Smooth muscle cell (in vitro differentiated cells): ENCODE results near the gene SPATC1L. TPM values are rescaled to one million over a fixed set of nuclear protein-coding genes. Genes with fewer than 3 reads are reported as not detected.
"Not testable (repeated sequence)": the region's sequence is repeated elsewhere in the genome, so short reads cannot be mapped to it uniquely, and the experiment has no call there.

ENCODE experiments used
- DNase-seq: peaks from one replicate; lab custom pipeline; 2025; ENCODE audit not compliant: unreplicated experiment; lab: John Stamatoyannopoulos, UW
- H2AFZ ChIP-seq: fragments of 200-600 bp; sonication (generic); 2 replicates; pipeline ENCODE4 v1.6.0; 2016; ENCODE audit warnings: antibody characterized with exemption, low read depth, mild to moderate bottlenecking
- H3F3A ChIP-seq: fragments of 200-600 bp; sonication (generic); 2 replicates; pipeline ENCODE4 v1.6.0; 2017; ENCODE audit warnings: antibody characterized with exemption, low read depth
- H3K27ac ChIP-seq: fragments of 200-600 bp; sonication (generic); 2 replicates; pipeline ENCODE4 v1.5.1; 2016; ENCODE audit warnings: low read depth, mild to moderate bottlenecking
- H3K27me3 ChIP-seq: fragments of 200-600 bp; sonication (generic); 2 replicates; pipeline ENCODE4 v1.6.1; 2016; ENCODE audit warnings: low read depth, mild to moderate bottlenecking
- H3K36me3 ChIP-seq: fragments of 200-600 bp; sonication (generic); 2 replicates; pipeline ENCODE4 v1.5.1; 2016; ENCODE audit warnings: low read depth
- H3K4me1 ChIP-seq: fragments of 200-600 bp; sonication (generic); 2 replicates; pipeline ENCODE4 v1.5.1; 2016; ENCODE audit warnings: low read depth
- H3K4me2 ChIP-seq: fragments of 200-600 bp; sonication (generic); 2 replicates; pipeline ENCODE4 v1.6.0; 2016; ENCODE audit warnings: mild to moderate bottlenecking
- H3K4me3 ChIP-seq: fragments of 200-600 bp; sonication (generic); 2 replicates; pipeline ENCODE4 v1.5.1; 2016; ENCODE audit warnings: mild to moderate bottlenecking
- H3K79me2 ChIP-seq: fragments of 200-600 bp; sonication (generic); 2 replicates; pipeline ENCODE4 v1.6.0; 2016; ENCODE audit warnings: low read depth, mild to moderate bottlenecking
- H3K9ac ChIP-seq: fragments of 200-600 bp; sonication (generic); 2 replicates; pipeline ENCODE4 v1.6.0; 2016; ENCODE audit warnings: low read depth
- H3K9me3 ChIP-seq: fragments of 200-600 bp; sonication (generic); replicated peaks from 2 replicates; pipeline ENCODE4 v1.5.1; 2016; ENCODE audit warnings: low read depth
- H4K20me1 ChIP-seq: fragments of 200-600 bp; sonication (generic); 2 replicates; pipeline ENCODE4 v1.6.0; 2016; ENCODE audit warnings: low read depth
- CTCF ChIP-seq: fragments of 200-600 bp; sonication (generic); IDR thresholded peaks from 2 replicates; pipeline ENCODE4 v1.5.1; 2017; ENCODE audit warnings: borderline replicate concordance, mild to moderate bottlenecking, antibody characterized with exemption; ENCODE audit not compliant: insufficient read depth, poor library complexity, severe bottlenecking
- WGBS: methylation state at CpG from one replicate; pipeline ENCODE4 v1.1.7; 2016; ENCODE audit warnings: low lambda C conversion rate; 5-methylcytosine and 5-hydroxymethylcytosine counted together
- polyA plus RNA-seq: library from polyadenylated mRNA; unstranded; fragments of >200 nt; fragmentation: Nextera tagmentation; extraction: Ambion mirVana; gene quantifications from 2 replicates; pipeline ENCODE4 v1.2.1, GENCODE V29; 2016
- total RNA-seq: library from RNA; depleted of rRNA; stranded (reverse); fragments of >200 nt; gene quantifications from 2 replicates; pipeline ENCODE4 v1.2.3, GENCODE V29; 2014

Gene SPATC1L
- total and polyA plus RNA-seq, 2 experiments from 2014 or later: 6.4 to 36.5 TPM

DNA sequence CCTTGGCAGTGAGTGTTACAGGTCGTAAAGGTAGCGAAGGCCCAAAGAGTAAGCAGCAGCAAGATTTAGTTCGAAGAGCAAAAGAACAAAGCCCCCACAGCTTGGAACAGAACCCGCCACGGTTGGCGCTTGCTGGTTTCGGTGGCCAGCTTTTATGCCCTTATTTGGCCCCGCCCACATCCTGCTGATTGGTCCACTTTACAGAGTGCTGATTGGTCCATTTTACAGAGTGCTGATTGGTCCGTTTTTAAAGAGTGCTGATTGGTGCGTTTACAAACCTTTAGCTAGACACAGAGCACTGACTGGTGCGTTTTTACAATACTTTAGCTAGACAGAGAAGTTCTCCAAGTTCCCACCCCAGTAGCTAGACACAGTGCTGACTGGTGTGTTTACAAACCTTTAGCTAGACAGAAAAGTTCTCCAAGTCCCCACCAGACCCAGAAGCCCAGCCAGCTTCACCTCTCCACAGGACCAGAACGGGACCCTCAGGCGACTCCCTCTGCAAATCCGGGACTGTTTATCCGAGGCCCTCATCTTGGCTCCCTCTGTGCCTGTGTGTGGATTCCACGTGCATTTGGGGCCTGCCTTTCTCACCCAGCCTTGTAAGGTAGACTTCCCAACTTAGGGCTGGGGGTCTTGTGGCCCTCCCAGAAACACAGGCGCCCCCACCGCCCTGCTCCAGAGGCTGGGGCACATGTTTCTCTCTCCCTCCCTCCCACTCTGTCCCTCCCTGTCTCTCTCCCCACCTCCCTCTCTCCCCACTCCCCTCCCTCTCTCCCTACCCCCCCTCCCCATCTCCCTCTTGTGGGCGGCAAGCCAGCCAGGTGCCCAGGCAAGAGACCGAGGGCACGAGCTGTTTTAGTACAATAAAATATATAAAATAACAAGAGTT, 41.4 kb downstream of the SPATC1L start:
- peak overlapping the region; percentile 39 for H3K4me3 ChIP-seq
- H3K27ac ChIP-seq: peak overlapping the region; percentile 58
- H3K27me3 ChIP-seq: no peaks in the 10 kb centered on the region
- no peaks in the 10 kb centered on the region for H3K4me1 ChIP-seq
- no peak for TF ChIP-seq CTCF
- no peak overlapping the region for H3K9ac ChIP-seq
- H3K4me2 ChIP-seq: peak overlapping the region; percentile 81
- peaks cover 21% of the 10 kb centered on the region for H4K20me1 ChIP-seq
- H3K9me3 ChIP-seq: no peaks in the 10 kb centered on the region
- H3F3A ChIP-seq: peaks cover 5% of the 10 kb centered on the region
- H3K79me2 ChIP-seq: no peaks in the 10 kb centered on the region
- DNase-seq: no peak
- 72% methylated on average over 18 of the region's 21 CpGs for WGBS
- H3K36me3 ChIP-seq: no peaks in the 10 kb centered on the region
- H2AFZ ChIP-seq: no peak overlapping the region

DNA sequence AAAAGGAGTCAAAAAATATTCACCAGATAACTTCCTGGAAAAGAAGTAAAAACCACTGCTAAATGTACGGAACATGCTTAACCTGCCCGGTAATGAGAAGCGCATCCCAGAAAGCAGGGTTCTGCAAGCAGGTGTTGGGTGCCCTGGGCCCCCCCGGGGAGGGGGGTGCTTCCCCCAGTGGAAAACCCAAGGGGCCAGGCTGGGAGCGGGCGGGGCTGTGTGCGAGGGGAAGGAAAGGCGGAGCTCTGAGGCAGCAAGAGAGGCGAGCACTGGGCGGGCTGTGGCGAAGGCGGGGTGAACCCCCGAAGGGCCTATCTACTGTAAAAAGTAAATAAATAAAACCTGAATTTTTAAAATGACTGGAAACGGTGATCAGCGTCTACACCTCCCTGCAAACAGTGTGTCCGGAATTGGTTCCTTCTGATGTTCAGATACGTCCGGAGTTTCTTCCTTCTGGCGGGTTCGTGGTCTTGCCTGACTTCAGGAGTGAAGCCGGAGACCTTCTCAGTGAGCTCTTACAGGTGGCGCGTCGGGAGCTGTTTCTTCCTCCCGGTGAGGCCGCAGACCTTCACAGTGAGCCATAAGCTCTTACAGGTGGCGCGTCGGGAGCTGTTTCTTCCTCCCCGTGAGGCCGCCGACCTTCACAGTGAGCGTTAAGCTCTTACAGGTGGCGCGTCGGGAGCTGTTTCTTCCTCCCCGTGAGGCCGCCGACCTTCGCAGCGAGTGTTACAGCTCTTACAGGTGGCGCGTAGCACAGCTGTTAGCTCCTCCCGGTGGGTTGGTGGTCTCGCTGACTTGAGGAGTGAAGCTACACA, 42.3 kb downstream of the SPATC1L start:
- Histone ChIP-seq H2AFZ (no peak overlapping the region), H3K4me2 (peak overlapping the region; percentile 81), H3K27me3 (no peaks in the 10 kb centered on the region), H3K36me3 (no peaks in the 10 kb centered on the region), H3K79me2 (no peaks in the 10 kb centered on the region), H3F3A (peaks cover 5% of the 10 kb centered on the region), H4K20me1 (peaks cover 21% of the 10 kb centered on the region), H3K9ac (no peak overlapping the region), H3K4me1 (no peaks in the 10 kb centered on the region), H3K27ac (no peak overlapping the region), H3K4me3 (peak overlapping the region; percentile 39), H3K9me3 (no peaks in the 10 kb centered on the region)
- 54% methylated on average over 43 of the region's 45 CpGs for WGBS
- TF ChIP-seq CTCF: no peak
- DNase-seq: no peak

DNA sequence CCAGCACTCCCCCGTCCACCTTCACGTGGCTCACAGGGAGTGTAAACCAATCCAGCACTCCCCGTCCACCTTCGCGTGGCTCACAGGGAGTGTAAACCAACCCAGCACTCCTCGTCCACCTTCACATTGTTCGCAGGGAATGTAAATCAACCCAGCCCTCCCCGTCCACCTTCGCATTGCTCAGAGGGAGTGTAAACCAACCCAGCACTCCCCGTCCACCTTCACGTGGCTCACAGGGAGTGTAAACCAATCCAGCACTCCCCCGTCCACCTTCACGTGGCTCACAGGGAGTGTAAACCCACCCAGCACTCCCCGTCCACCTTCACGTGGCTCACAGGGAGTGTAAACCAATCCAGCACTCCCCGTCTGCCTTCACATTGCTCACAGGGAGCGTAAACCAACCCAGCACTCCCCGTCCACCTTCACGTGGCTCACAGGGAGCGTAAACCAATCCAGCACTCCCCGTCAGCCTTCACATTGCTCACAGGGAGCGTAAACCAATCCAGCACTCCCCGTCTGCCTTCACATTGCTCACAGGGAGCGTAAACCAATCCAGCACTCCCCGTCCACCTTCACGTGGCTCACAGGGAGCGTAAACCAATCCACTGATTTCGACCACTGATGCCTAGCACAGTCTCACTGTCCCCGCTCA, 43.8 kb downstream of the SPATC1L start:
- not testable (repeated sequence) for H3K9ac ChIP-seq, H3K27me3 ChIP-seq, DNase-seq, H3K79me2 ChIP-seq, H3F3A ChIP-seq, H3K27ac ChIP-seq, H3K4me3 ChIP-seq, H3K36me3 ChIP-seq, H3K4me1 ChIP-seq, H3K9me3 ChIP-seq, H2AFZ ChIP-seq
- H3K4me2 ChIP-seq: peak overlapping the region; percentile 81
- H4K20me1 ChIP-seq: peaks cover 21% of the 10 kb centered on the region
- WGBS: 46% methylated on average over 29 of the region's 29 CpGs

GRCh38 chr21:46139686-46140085, 44.6 kb downstream of the SPATC1L start:
- Histone ChIP-seq H3K36me3 (no peaks in the 10 kb centered on the region), H3F3A (peaks cover 5% of the 10 kb centered on the region), H3K27me3 (no peaks in the 10 kb centered on the region), H3K79me2 (no peaks in the 10 kb centered on the region), H4K20me1 (peaks cover 21% of the 10 kb centered on the region), H3K4me1 (no peaks in the 10 kb centered on the region), H3K27ac (no peak overlapping the region), H3K4me3 (no peak overlapping the region), H3K9me3 (no peaks in the 10 kb centered on the region), H2AFZ (no peak overlapping the region), H3K4me2 (no peak overlapping the region), H3K9ac (no peak overlapping the region)
- TF ChIP-seq CTCF: no peak
- WGBS: 88% methylated on average over 15 of the region's 15 CpGs
- no peak for DNase-seq
